Measurements from ENCODE around the gene CNNM1. TPM values are rescaled to one million over a fixed set of nuclear protein-coding genes. Genes with fewer than 3 reads are reported as not detected.

The CNNM1 gene
- total and polyA plus RNA-seq, 2 donors (not counting 3 experiments of a cell fraction or from before 2014, with no cell fraction given) = not detected

DNA sequence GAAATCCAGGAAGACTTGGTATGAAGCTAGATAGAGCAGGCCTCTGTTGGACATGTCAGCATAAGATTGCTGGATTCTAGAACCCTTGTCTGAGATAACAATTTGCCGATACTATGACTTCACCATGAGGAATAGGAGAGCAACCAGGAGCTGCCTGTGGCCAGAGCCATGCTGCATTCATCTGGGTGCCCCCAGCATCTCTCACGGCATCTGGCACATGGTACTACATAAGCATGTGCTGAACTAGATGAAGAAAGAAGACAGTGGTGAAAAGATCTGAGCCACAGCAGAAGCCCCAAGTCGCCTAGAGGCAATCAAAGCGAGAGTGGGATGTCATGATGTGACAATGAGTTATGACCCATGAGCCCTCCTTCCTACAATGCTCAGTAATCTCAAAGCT lies 81.7 kb downstream of the CNNM1 start:
- peaks cover under 1 to 4% of the 10 kb centered on the region in 2 experiments for H3K36me3 ChIP-seq (ENCODE audit: control insufficient read depth in 2 of 2, extremely low read depth in 1 of 2, insufficient read depth in 2 of 2, low read length in 2 of 2)
- H3K9ac ChIP-seq (replicated peaks; ENCODE audit: extremely low read depth, insufficient read depth, low read length) = no peak overlapping the region
- DNase-seq (ENCODE audit: low read depth, low spot score) (no peak), FAIRE-seq (no peak)
- no peak overlapping the region for H3K4me3 ChIP-seq (replicated peaks in 1 of 3; ENCODE audit: insufficient read depth in 1 of 3, low read depth in 1 of 3, low read length in 3 of 3)
- H3K4me1 ChIP-seq (ENCODE audit: control insufficient read depth, extremely low read depth, insufficient read depth, low read length) = no peaks in the 10 kb centered on the region
- no peaks in the 10 kb centered on the region for H4K20me1 ChIP-seq (replicated peaks; ENCODE audit: control insufficient read depth, extremely low read depth, insufficient read depth, low read length)
- H3K9me1 ChIP-seq (replicated peaks; ENCODE audit: control insufficient read depth, extremely low read depth, insufficient read depth, low read length) = no peaks in the 10 kb centered on the region
- no peak overlapping the region for H2AFZ ChIP-seq (ENCODE audit: low read depth, low read length)
- dilution Hi-C loops (cut with MboI; ENCODE audit: extremely low pct_ligation_motif_present, low sequenced_read_pairs) (no loop called here), intact Hi-C loops (cut with micrococcal nuclease) (no loop called here)
- H3K27ac ChIP-seq (ENCODE audit: insufficient read depth, low read depth, low read length) = no peak overlapping the region
- TF ChIP-seq JUN (IDR thresholded peaks at IDR 0.05; ENCODE audit: borderline replicate concordance, insufficient read depth, insufficient read length, low read depth) = no peak
- H3K27me3 ChIP-seq (ENCODE audit: control insufficient read depth in 2 of 2, insufficient read depth in 2 of 2, low read length in 2 of 2) = no peaks in the 10 kb centered on the region
- CTCF ChIA-PET = interaction anchor here (1.5 kb wide), 1 partner anchor 23 kb away, joined by 3 read pairs; no protein-coding TSS in a partner anchor
- H3K9me3 ChIP-seq (replicated peaks; ENCODE audit: control insufficient read depth, insufficient read depth, low read length) = no peaks in the 10 kb centered on the region
- H3K4me2 ChIP-seq (ENCODE audit: insufficient read depth, low read length) = no peak overlapping the region
- BruUV-seq (replicated peaks) = no TSS peak
- no peaks in the 10 kb centered on the region for H3K79me2 ChIP-seq (ENCODE audit: control insufficient read depth, insufficient read depth, low read length)
- POLR2A ChIA-PET = no interaction called here

- no peak overlapping the region for H3K9ac ChIP-seq (replicated peaks; ENCODE audit: extremely low read depth, insufficient read depth, low read length)
- no peak for TF ChIP-seq EZH2 (IDR thresholded peaks at IDR 0.05; ENCODE audit: borderline replicate concordance, low read depth, low read length, severe bottlenecking)
- TF ChIP-seq GATA2 (IDR thresholded peaks at IDR 0.05; ENCODE audit: insufficient read depth, insufficient read length, low read depth, low read length) = no peak
- TF ChIP-seq MYC (IDR thresholded peaks at IDR 0.05; ENCODE audit: low read depth, low read length) = no peak
- TF ChIP-seq FOS (IDR thresholded peaks at IDR 0.05; ENCODE audit: borderline replicate concordance, insufficient read depth, low read length) = no peak
- no peak for TF ChIP-seq POLR2A (IDR thresholded peaks at IDR 0.05; ENCODE audit: low read depth, low read length)
- no peak for TF ChIP-seq CTCF (IDR thresholded peaks at IDR 0.05; ENCODE audit: extremely low read depth in 1 of 2, insufficient read depth in 1 of 2, low read depth in 1 of 2, low read length in 2 of 2)
- no peak for TF ChIP-seq JUN (IDR thresholded peaks at IDR 0.05; ENCODE audit: borderline replicate concordance, insufficient read depth, insufficient read length, low read depth)
- TF ChIP-seq MAX (IDR thresholded peaks at IDR 0.05; ENCODE audit: insufficient read depth, insufficient read length) = no peak
- TF ChIP-seq POLR2AphosphoS5 (IDR thresholded peaks at IDR 0.05; ENCODE audit: insufficient read depth, low read depth, low read length) = no peak
- dilution Hi-C loops (cut with MboI; ENCODE audit: extremely low pct_ligation_motif_present, low sequenced_read_pairs) = no loop called here
Observed at GRCh38 chr10:99411546-99411945, 82.4 kb downstream of the CNNM1 start.

More at GRCh38 chr10:99411546-99411945, 82.4 kb downstream of the CNNM1 start:
- intact Hi-C loops (cut with micrococcal nuclease) = no loop called here
- CTCF ChIA-PET = interaction anchor here (0.6 to 1.1 kb wide), 3 partner anchors 8 to 756 kb away, joined by 3 to 5 read pairs (median 4); no protein-coding TSS in a partner anchor
- no peak overlapping the region for H3K4me3 ChIP-seq (replicated peaks in 1 of 3; ENCODE audit: insufficient read depth in 1 of 3, low read depth in 1 of 3, low read length in 3 of 3)
- FAIRE-seq = no peak
- H2AFZ ChIP-seq (ENCODE audit: low read depth, low read length) = no peak overlapping the region
- DNase-seq (ENCODE audit: low read depth, low spot score) = no peak
- no TSS peak for BruUV-seq (replicated peaks)
- H3K36me3 ChIP-seq (ENCODE audit: control insufficient read depth in 2 of 2, extremely low read depth in 1 of 2, insufficient read depth in 2 of 2, low read length in 2 of 2) = no peaks in the 10 kb centered on the region
- POLR2A ChIA-PET = no interaction called here
- H4K20me1 ChIP-seq (replicated peaks; ENCODE audit: control insufficient read depth, extremely low read depth, insufficient read depth, low read length) = no peaks in the 10 kb centered on the region
- H3K9me1 ChIP-seq (replicated peaks; ENCODE audit: control insufficient read depth, extremely low read depth, insufficient read depth, low read length) = no peaks in the 10 kb centered on the region
- H3K4me1 ChIP-seq (ENCODE audit: control insufficient read depth, extremely low read depth, insufficient read depth, low read length) = no peaks in the 10 kb centered on the region
- no peaks in the 10 kb centered on the region for H3K9me3 ChIP-seq (replicated peaks; ENCODE audit: control insufficient read depth, insufficient read depth, low read length)
- no peaks in the 10 kb centered on the region for H3K27me3 ChIP-seq (ENCODE audit: control insufficient read depth in 2 of 2, insufficient read depth in 2 of 2, low read length in 2 of 2)
- H3K4me2 ChIP-seq (ENCODE audit: insufficient read depth, low read length) = no peak overlapping the region
- no peak overlapping the region for H3K27ac ChIP-seq (ENCODE audit: insufficient read depth, low read depth, low read length)
- H3K79me2 ChIP-seq (ENCODE audit: control insufficient read depth, insufficient read depth, low read length) = no peaks in the 10 kb centered on the region

Measured in endothelial cell of umbilical vein (primary cell).